CD4-positive, alpha-beta T cell treated with Interleukin-12 subunit alpha and Interleukin-12 subunit beta, for 1 hour (primary cell): ENCODE data around the gene MAST3.
"Not testable (repeated sequence)": the region's sequence is repeated elsewhere in the genome, so short reads cannot be mapped to it uniquely, and the experiment has no call there.

Experiments
- DNase-seq: peaks from one replicate; pipeline ENCODE4 v3.0.0-alpha.2; 2020

MAST3 gene

DNA sequence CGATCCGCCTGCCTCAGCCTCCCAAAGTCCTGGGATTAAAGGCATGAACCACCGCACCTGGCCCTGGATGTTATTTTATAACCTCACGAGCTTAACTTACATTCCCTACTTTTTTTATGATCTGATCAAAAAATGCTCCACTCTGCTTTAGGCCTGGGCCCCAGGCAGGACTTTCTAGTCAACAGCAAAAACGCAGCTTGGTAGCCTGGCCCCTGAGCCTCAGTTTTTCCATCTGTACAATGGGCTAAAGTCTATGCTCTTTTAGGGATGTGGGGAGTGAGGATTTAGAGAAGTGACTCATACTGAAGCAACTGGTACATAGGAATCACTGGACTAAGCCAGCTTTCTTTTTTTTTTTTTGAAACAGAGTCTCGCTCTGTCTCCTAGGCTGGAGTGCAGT, 43.5 kb downstream of the MAST3 start:
- no peak for DNase-seq

- DNase-seq, result no peak
Observed at GRCh38 chr19:18143902-18144301, 46.3 kb downstream of the MAST3 start.

DNA sequence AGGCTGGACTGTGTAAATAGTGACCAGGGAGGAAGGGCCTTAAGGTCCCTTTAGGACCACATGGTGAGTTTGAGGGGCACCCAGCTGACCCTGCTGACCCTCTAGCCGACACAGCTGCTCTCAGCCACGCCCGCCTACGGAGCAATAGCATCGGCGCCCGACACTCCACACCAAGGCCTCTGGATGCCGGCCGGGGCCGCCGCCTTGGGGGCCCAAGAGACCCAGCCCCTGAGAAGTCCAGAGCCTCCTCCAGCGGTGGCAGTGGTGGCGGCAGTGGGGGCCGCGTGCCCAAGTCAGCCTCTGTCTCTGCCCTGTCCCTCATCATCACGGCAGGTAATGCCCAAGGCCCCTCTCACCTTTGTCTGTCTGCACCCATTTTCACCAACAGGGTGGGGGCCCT, 46.8 kb downstream of the MAST3 start:
- no peak for DNase-seq

DNA sequence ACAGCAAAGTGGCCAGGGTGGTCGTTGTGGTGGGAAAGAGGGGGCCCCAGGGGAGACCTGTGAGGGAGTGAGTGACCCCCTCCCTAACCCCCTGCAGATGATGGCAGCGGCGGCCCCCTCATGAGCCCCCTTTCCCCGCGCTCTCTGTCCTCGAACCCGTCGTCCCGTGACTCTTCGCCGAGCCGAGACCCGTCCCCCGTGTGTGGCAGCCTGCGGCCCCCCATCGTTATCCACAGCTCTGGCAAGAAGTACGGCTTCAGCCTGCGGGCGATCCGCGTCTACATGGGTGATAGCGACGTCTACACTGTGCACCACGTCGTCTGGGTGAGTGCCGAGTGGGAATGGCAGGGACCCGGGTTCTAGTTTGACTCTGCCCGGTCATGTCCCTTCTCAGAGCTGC, 47.3 kb downstream of the MAST3 start:
- no peak for DNase-seq

DNA sequence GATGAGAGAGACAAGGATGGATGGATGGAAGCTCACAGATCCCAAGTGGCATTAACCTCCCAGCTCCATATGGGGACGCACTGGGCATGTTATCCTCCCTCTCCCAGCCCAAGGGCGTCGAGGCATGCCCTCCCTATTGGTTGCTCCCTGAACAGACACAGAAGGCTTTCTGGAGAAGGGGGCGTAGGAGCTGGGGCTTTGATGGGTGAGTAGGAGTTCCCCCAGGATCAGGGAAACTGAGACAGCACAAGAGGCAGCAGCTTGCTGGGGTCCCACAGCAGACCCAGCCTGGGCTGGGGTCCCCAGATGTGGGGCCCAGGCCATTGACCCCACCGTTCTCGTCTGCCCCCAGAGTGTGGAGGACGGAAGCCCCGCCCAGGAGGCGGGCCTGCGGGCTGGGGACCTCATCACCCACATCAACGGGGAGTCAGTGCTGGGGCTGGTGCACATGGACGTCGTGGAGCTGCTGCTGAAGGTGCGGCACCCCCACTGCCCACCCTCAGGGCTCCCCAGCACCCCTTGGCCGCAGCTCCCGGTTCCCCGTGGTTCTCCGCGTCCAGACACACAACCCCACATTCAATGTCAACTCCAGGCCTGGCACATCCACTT, 47.9 kb downstream of the MAST3 start:
- no peak for DNase-seq

DNA sequence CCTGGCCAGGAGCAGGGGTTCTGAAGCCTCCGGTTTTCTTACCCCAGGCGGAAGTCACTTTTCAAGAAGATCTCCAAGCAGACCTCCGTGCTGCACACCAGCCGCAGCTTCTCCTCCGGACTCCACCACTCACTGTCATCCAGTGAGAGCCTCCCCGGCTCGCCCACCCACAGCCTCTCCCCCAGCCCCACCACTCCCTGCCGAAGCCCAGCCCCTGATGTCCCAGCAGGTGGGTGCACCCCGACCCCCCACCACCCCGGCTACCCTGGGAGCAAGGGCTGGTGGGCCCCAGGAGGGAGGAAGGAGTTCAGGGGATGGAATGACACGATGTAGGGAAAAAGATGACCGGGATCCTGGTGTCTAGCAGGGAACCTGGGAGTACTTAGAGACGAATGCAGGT, 49.8 kb downstream of the MAST3 start:
- no peak for DNase-seq

- DNase-seq, result no peak
Observed at GRCh38 chr19:18149596-18149975, 52.0 kb downstream of the MAST3 start.

GRCh38 chr19:18150776-18151624, 53.4 kb downstream of the MAST3 start:
- DNase-seq, result no peak

- peak; percentile 98 for DNase-seq
Observed at GRCh38 chr19:18152442-18152816, 54.9 kb downstream of the MAST3 start.

GRCh38 chr19:18152817-18153555, 55.4 kb downstream of the MAST3 start, which contains the start of gene PIK3R2:
Gene PIK3R2, plus strand, starts transcription at chr19:18153163. Its CDS starts 2,717 bp downstream, at chr19:18155880.
- peak; percentile 99 for DNase-seq

DNA sequence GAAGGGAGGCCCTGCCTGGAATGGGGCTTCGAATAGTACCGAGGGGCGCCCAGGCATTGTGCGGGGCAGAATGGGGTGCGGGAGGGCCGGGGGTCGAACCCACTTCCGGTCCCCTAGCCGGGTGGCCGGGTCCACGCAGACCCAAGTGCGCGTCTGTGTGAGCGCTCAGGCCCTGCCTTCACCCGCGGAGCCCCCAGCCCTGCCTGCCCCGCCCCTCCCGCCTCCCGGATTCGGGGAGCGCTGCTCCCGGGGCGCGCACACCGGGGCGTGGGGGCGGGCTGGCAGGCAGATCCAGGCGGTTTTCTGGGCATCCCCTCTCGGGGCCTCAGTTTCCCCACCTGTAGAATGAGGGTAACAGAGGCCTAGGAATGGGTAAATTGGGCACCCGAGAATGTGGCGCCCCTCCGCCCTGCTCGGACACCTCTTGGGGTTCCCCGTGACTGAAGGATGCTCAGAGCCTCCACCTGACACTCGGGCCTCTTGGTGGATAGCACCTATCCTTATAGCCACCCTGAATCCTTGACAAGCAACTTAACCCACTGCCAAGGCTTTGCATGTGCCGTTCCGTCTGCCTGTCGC, 56.1 kb downstream of the MAST3 start:
- DNase-seq, result no peak

GRCh38 chr19:18155095-18156087, 57.8 kb downstream of the MAST3 start:
- no peak for DNase-seq

GRCh38 chr19:18156268-18156667, 58.7 kb downstream of the MAST3 start:
- DNase-seq, result no peak

DNA sequence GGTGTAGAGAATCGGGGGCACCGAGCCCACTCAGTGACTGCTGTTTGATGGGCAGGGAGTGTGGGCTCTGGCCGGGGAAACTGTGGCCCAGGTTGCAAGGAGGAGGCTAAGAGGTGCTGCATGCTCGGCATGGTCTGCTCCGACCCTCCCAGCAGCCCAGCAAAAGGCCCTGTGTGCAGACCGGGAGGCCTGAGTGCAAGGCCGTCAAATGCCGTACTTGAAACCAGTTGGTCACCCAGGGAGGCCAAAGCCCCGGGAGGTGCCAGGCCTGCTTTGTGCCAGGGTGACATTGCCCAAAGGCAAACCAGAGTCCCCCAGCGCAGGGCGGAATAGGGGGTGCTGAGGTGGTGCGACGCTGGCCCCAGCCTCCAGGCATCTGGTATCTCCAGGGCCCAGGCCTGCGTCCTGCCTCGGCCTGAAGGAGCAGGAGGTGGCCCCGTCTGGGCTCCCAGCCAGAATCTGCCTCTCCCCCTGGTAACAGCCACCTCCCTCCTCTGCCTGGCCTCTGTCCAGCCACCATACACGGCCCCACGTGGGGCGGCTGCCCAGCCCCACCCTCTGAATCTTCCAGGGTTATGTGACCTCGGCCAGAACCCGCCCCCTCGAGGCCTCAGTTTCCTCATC, 59.4 kb downstream of the MAST3 start:
- DNase-seq, result no peak

GRCh38 chr19:18157465-18158063, 60.0 kb downstream of the MAST3 start:
- DNase-seq, result no peak

- DNase-seq, result no peak
Observed at GRCh38 chr19:18158467-18158866, 60.9 kb downstream of the MAST3 start.

DNA sequence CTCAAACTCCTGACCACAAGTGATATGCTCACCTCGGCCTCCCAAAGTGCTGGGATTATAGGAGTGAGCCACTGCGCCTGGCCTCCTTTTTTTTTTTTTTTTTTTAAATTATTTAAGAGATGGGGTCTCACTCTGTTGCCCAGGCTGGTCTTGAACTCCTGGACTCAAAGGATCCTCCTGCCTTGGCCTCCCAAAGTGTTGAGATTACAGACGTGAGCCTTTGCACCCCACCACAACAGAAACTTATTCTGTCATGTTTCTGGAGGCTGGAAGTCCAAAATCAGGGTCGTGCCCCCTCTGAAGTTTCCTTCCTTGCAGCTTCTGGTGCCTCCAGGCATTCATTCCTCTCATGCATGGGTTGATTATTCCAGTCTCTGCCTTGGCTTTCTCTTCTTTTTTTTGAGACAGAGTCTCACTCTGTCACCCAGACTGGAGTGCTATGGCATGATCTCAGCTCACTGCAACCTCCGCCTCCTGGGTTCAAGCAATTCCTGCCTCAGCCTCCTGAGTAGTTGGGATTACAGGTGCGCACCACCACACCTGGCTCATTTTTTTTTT, 61.6 kb downstream of the MAST3 start:
- DNase-seq, result not testable (repeated sequence)

DNA sequence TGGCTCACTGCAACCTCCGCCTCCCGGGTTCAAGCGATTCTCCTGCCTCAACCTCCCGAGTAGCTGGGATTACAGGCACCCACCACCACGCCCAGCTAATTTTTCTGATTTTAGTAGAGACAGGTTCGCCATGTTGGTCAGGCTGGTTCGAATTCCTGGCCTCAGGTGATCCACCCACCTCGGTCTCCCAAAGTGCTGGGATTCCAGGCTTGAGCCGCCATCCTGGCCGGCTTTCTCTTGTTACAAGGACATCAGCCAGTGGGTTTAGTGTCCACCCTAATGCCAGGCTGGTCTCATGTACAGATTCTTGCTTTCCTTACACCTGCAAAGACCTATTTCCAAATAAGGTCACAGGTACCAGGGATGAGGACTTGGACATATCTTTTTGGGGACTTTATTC, 62.2 kb downstream of the MAST3 start:
- DNase-seq, result no peak

- no peak for DNase-seq
Observed at GRCh38 chr19:18160493-18160970, 63.0 kb downstream of the MAST3 start.

DNA sequence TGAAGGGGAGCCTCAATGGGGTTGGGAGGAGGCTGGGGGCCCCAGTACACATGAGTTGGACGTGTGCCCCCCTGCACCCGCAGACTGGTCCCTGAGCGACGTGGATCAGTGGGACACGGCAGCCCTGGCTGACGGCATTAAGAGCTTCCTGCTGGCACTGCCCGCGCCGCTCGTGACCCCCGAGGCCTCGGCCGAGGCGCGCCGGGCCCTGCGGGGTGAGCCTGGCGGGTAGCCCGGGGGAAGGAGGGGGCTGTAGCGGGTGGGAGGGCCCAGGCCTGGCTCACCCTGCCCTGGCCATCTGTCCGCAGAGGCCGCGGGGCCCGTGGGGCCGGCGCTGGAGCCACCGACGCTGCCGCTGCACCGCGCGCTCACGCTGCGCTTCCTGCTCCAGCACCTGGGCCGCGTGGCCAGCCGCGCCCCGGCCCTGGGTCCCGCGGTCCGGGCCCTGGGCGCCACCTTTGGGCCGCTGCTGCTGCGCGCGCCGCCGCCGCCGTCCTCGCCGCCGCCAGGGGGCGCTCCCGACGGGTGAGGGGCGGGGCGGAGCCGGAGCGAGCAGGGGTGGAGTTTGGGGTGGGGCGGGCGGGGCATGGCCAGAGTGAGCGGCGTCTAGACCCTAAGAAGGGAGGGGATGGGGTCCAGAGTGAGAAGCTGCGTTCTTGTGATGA, 63.5 kb downstream of the MAST3 start:
- DNase-seq, result peak; percentile 86
